NCI-H345 treated with DMSO at 0.1 percent for 48 hours (cell line): ENCODE measurements around the gene FRYL.

Source experiments
- DNase-seq: peaks from one replicate; lab custom pipeline; 2025; ENCODE audit not compliant: unreplicated experiment; lab: John Stamatoyannopoulos, UW

The FRYL gene

GRCh38 chr4:48570646-48571220, 209.3 kb downstream of the FRYL start:
- no peak for DNase-seq

GRCh38 chr4:48566034-48566384, 214.1 kb downstream of the FRYL start:
- no peak for DNase-seq

GRCh38 chr4:48565362-48566033, 214.6 kb downstream of the FRYL start:
- DNase-seq: no peak

- no peak for DNase-seq
These were observed 215.9 kb downstream of the FRYL start for GRCh38 chr4:48564151-48564550.

GRCh38 chr4:48558819-48559218, 221.3 kb downstream of the FRYL start:
- DNase-seq: no peak

GRCh38 chr4:48558026-48558425, 222.1 kb downstream of the FRYL start:
- no peak for DNase-seq

GRCh38 chr4:48557478-48557877, 222.6 kb downstream of the FRYL start:
- DNase-seq: no peak

GRCh38 chr4:48556268-48556667, 223.8 kb downstream of the FRYL start:
- no peak for DNase-seq

- no peak for DNase-seq
These were observed 225.5 kb downstream of the FRYL start for GRCh38 chr4:48554606-48555005.

GRCh38 chr4:48553720-48554119, 226.4 kb downstream of the FRYL start:
- no peak for DNase-seq

GRCh38 chr4:48546336-48546735, 233.7 kb downstream of the FRYL start:
- no peak for DNase-seq

GRCh38 chr4:48543796-48544195, 236.3 kb downstream of the FRYL start:
- DNase-seq: no peak

GRCh38 chr4:48542888-48543287, 237.2 kb downstream of the FRYL start:
- no peak for DNase-seq

GRCh38 chr4:48539597-48539996, 240.5 kb downstream of the FRYL start:
- DNase-seq: no peak

GRCh38 chr4:48538358-48538757, 241.7 kb downstream of the FRYL start:
- no peak for DNase-seq

- no peak for DNase-seq
These were observed 253.7 kb downstream of the FRYL start for GRCh38 chr4:48526406-48526805.

- DNase-seq: no peak
These were observed 261.9 kb downstream of the FRYL start for GRCh38 chr4:48518143-48518542.

- DNase-seq: no peak
These were observed 270.5 kb downstream of the FRYL start for GRCh38 chr4:48509543-48509942.

- DNase-seq: no peak
These were observed 273.4 kb downstream of the FRYL start for GRCh38 chr4:48506716-48507115.

- no peak for DNase-seq
These were observed 275.7 kb downstream of the FRYL start for GRCh38 chr4:48504352-48504751.

GRCh38 chr4:48504026-48504330, 276.1 kb downstream of the FRYL start:
- DNase-seq: no peak

GRCh38 chr4:48503233-48504025, 276.6 kb downstream of the FRYL start:
- DNase-seq: no peak
